ENCODE data around the gene BCL6B. TPM values are rescaled to one million over a fixed set of nuclear protein-coding genes. Genes with fewer than 3 reads are reported as not detected.

The BCL6B gene
- total RNA-seq, 1 experiment from 2014 or later = 11.4 TPM

GRCh38 chr17:6998855-6999508 is 23.9 kb upstream of the BCL6B start (continued):
- TF ChIP-seq ZNF138 (CRISPR knock-in tag; conservative IDR thresholded peaks at IDR 0.05) (no peak), STAT6 (CRISPR knock-in tag; conservative IDR thresholded peaks at IDR 0.05; ENCODE audit: low read depth) (no peak), E2F4 (CRISPR knock-in tag; IDR thresholded peaks at IDR 0.05; ENCODE audit: borderline replicate concordance, low read depth) (no peak), ARID4B (CRISPR knock-in tag; IDR thresholded peaks at IDR 0.05; ENCODE audit: borderline replicate concordance) (no peak), FOXJ3 (CRISPR knock-in tag; IDR thresholded peaks at IDR 0.05; ENCODE audit: borderline replicate concordance) (no peak), KAT7 (CRISPR knock-in tag; IDR thresholded peaks at IDR 0.05; ENCODE audit: borderline replicate concordance) (no peak), CDX4 (CRISPR knock-in tag; IDR thresholded peaks at IDR 0.05; ENCODE audit: borderline replicate concordance) (no peak), PRDM15 (CRISPR knock-in tag; IDR thresholded peaks at IDR 0.05) (no peak), AR (CRISPR knock-in tag; IDR thresholded peaks at IDR 0.05) (no peak)

Data from WTC11 (cell line).